Thyroid gland (tissue), 4 donors: ENCODE results near the gene MAPK8IP3. TPM values are rescaled to one million over a fixed set of nuclear protein-coding genes. Genes with fewer than 3 reads are reported as not detected.
A peak's percentile ranks its signal among the peaks of the same experiment; 100 is the strongest.

Experiments
- DNase-seq, 2 donors: peaks; one replicate each; pipeline ENCODE4 v3.0.0-alpha.2; 2019
- H3K27ac ChIP-seq, 3 donors: fragments of 200-600 bp; sonication (generic); 1 replicate in 2 of 3; 2 replicates in 1 of 3; pipeline ENCODE4 v1.5.1; 2016 to 2019; ENCODE audit warnings: mild to moderate bottlenecking in 1 of 3, moderate library complexity in 1 of 3
- H3K27me3 ChIP-seq: fragments of 200-600 bp; sonication (generic); one replicate; pipeline ENCODE4 v1.5.1; 2019
- H3K36me3 ChIP-seq, 2 donors: fragments of 200-600 bp; sonication (generic); one replicate each; pipeline ENCODE4 v1.5.1; 2016 to 2019
- H3K4me1 ChIP-seq, 2 donors: fragments of 200-600 bp; sonication (generic); one replicate each; pipeline ENCODE4 v1.5.1; 2017 to 2019
- H3K4me3 ChIP-seq, 3 donors: fragments of 200-600 bp; sonication (generic); replicated peaks in 1 of 3; 1 replicate in 2 of 3; 2 replicates in 1 of 3; pipeline ENCODE4 v1.5.1; 2016; ENCODE audit warnings: mild to moderate bottlenecking in 1 of 3
- H3K9me3 ChIP-seq: fragments of 200-600 bp; sonication (generic); one replicate; pipeline ENCODE4 v1.5.1; 2017
- CTCF ChIP-seq, 6 experiments: fragments of 200-600 bp in 3 of 6; fragments of 450-650 bp in 3 of 6; sonication (generic) in 3 of 6; IDR thresholded peaks; one replicate each; pipeline ENCODE4 v1.5.1; 2016 to 2019; ENCODE audit warnings: antibody characterized with exemption in 6 of 6, mild to moderate bottlenecking in 2 of 6, inconsistent platforms in 1 of 6, moderate library complexity in 1 of 6
- POLR2A ChIP-seq, 2 donors: fragments of 450-650 bp; IDR thresholded peaks; one replicate each; pipeline ENCODE4 v1.6.1; 2017; ENCODE audit warnings: antibody characterized with exemption in 2 of 2, mild to moderate bottlenecking in 2 of 2, moderate library complexity in 1 of 2
- WGBS, 2 donors: methylation state at CpG; one replicate each; pipeline ENCODE4 v1.1.5; 2017; 5-methylcytosine and 5-hydroxymethylcytosine counted together
- intact Hi-C: fragments of 100-400 bp; cut with DNase I; formaldehyde crosslinking; loops from one replicate; pipeline ENCODE4 v1.15.1; 2023
- total RNA-seq, 4 donors: library from RNA; depleted of rRNA; stranded (reverse); fragments of >200 nt; gene quantifications; one replicate each; pipeline ENCODE4 v1.2.3, GENCODE V29; 2016

Gene MAPK8IP3
- total RNA-seq, 4 donors from 2014 or later = 45.7 to 137 (median 60.4) TPM

GRCh38 chr16:1782408-1783264 is 76.6 kb downstream of the MAPK8IP3 start, which contains the start of the genes NUBP2 and SPSB3:
TSS of gene NUBP2 (plus strand) at chr16:1782960. CDS start at chr16:1783021, 61 bp downstream.
TSS of gene SPSB3 (minus strand) at chr16:1782571. CDS start at chr16:1781483, 1,088 bp downstream.
- 0% methylated on average over 1 to 7 of the region's 102 CpGs for WGBS, 2 donors
- TF ChIP-seq CTCF (IDR thresholded peaks at IDR 0.05) (no peak), POLR2A (IDR thresholded peaks at IDR 0.05) (peak in 1 of 2 donors; percentile 66)
- Histone ChIP-seq H3K36me3 (peaks cover 13 to 15% of the 10 kb centered on the region in 2 donors), H3K9me3 (no peaks in the 10 kb centered on the region), H3K4me3 (peak within 1 kb of the TSS; percentile 61 to 92 (median 75)), H3K4me1 (peaks cover 14 to 28% of the 10 kb centered on the region in 2 donors), H3K27ac (peak within 1 kb of the TSS in 1 of 3 donors; percentile 60), H3K27me3 (no peaks in the 10 kb centered on the region)
- intact Hi-C loops = no loop called here
- DNase-seq = peak; percentile 100

GRCh38 chr16:1784977-1785845 is 79.2 kb downstream of the MAPK8IP3 start:
- intact Hi-C loops = no loop called here
- Histone ChIP-seq H3K9me3 (no peaks in the 10 kb centered on the region), H3K4me1 (peaks cover 14 to 24% of the 10 kb centered on the region in 2 donors), H3K27ac (no peak overlapping the region), H3K36me3 (peaks cover 23 to 24% of the 10 kb centered on the region in 2 donors), H3K27me3 (no peaks in the 10 kb centered on the region), H3K4me3 (no peak overlapping the region)
- 85 to 89% methylated on average over 23 to 24 of the region's 26 CpGs for WGBS, 2 donors
- TF ChIP-seq POLR2A (IDR thresholded peaks at IDR 0.05) (no peak), CTCF (IDR thresholded peaks at IDR 0.05) (no peak)
- no peak for DNase-seq

- H3K27me3 ChIP-seq = no peaks in the 10 kb centered on the region
- no peak for DNase-seq
- no peak overlapping the region for H3K27ac ChIP-seq
- no peaks in the 10 kb centered on the region for H3K9me3 ChIP-seq
- TF ChIP-seq CTCF (IDR thresholded peaks at IDR 0.05) = no peak
- TF ChIP-seq POLR2A (IDR thresholded peaks at IDR 0.05) = no peak
- intact Hi-C loops = no loop called here
- H3K4me1 ChIP-seq = peaks cover 14 to 21% of the 10 kb centered on the region in 2 donors
- 93 to 95% methylated on average over 11 to 14 of the region's 14 CpGs for WGBS, 2 donors
- no peak overlapping the region for H3K4me3 ChIP-seq
- H3K36me3 ChIP-seq = peaks cover 17 to 21% of the 10 kb centered on the region in 2 donors
Observed at GRCh38 chr16:1785846-1786170, 79.8 kb downstream of the MAPK8IP3 start.

- TF ChIP-seq POLR2A (IDR thresholded peaks at IDR 0.05) (no peak), CTCF (IDR thresholded peaks at IDR 0.05) (no peak)
- intact Hi-C loops = no loop called here
- Histone ChIP-seq H3K9me3 (no peaks in the 10 kb centered on the region), H3K4me1 (peaks cover 9 to 15% of the 10 kb centered on the region in 2 donors), H3K36me3 (peaks cover 17 to 21% of the 10 kb centered on the region in 2 donors), H3K27ac (no peak overlapping the region), H3K4me3 (no peak overlapping the region), H3K27me3 (no peaks in the 10 kb centered on the region)
- no peak for DNase-seq
- WGBS, 2 donors = 91% methylated on average over 19 to 30 of the region's 51 CpGs
Observed at GRCh38 chr16:1786242-1787055, 80.5 kb downstream of the MAPK8IP3 start.
